NCI-H82 treated with DMSO at 0.1 percent for 48 hours (cell line): Measurements from ENCODE around the gene UPK3A.
"Not testable (repeated sequence)": the region's sequence is repeated elsewhere in the genome, so short reads cannot be mapped to it uniquely, and the experiment has no call there.

Experiments used
- DNase-seq: peaks from one replicate; lab custom pipeline; 2025; ENCODE audit not compliant: unreplicated experiment; lab: John Stamatoyannopoulos, UW

UPK3A gene

DNA sequence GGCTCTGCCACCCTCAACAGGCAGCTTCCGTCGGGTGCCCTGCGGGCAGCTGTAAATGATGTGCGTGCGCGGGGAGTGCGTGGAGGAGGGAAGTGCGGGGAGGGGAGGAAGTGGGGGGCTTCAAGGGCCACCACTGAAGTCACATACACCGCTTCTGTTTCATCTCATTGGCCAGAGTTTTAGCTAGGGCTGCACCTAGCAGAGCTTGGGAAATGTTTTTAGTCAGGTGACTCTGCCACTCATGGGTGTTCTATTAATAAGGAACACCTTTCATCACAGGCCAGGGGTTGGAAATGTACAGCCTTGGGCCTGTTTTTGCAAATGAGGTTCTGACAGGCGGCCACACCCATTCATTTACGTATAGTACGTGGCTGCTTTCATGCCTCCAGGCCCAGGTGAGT, 39.6 kb downstream of the UPK3A start:
- DNase-seq, result no peak

DNA sequence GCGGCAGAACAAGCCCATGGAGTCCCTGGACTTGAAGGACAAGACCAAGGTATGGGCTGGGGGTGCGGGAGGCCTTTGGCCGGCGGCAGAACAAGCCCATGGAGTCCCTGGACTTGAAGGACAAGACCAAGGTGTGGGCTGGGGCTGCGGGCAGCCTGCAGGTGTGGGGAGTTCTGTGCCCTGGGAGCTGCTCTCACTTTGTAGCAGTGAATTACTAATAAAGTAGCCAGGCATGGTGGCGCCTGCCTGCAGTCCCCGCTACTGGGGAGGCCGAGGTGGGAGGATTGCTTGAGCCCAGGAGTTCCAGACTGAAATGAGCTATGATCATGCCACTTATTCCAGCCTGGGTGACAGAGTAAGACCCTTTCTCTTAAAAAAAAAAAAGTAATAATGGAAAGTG, 43.5 kb downstream of the UPK3A start:
- not testable (repeated sequence) for DNase-seq

DNA sequence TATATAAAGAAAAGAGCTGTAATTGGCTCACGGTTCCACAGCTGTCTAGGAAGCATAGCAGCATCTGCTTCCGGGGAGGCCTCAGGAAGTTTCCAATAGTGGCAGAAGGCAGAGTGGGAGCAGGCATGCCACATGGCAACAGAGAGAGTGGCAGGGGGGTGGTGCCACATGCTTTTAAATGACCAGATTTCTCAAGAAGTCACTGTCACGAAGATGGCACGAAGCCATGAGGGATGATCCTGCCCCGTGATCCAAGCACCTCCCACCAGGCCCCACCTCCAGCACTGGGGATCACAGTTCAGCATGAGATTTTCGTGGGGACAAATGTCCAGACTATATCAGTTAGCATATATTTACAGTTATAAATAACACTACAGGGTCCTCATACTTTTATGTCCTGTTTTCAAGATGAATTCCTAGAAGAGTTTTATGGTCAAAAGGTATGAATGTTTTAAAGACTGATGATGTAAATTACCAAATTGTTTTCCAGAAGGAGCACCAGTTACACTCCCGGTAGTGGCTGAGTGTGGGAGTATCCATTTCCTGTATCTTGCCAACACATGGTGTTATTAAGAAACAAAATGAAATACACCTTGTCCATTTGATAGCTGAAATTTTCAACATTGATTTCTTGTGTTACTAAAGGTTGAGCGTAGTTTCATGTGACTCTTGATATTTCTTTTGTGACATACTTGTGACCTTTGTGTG, 44.2 kb downstream of the UPK3A start:
- DNase-seq, result no peak

DNA sequence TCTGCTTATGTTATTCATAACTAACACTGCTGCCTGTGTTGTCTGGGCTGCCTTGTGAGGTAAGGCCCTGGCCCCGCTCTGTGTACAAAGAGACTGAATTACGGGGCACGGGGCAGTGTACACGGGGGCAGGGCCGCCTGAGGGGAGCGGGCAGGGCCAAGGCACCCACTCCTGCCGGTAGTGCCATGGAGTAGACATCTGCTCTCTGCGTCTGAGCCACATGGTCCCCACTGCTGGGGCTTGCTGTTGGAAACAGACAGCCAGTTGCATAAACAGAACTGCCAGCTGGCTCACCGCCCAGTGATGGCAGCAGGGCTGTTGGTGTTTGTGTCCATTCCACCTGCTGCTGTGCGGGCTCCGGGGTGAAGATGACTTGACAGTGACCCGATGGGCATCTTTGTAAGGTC, 44.8 kb downstream of the UPK3A start:
- no peak for DNase-seq

DNA sequence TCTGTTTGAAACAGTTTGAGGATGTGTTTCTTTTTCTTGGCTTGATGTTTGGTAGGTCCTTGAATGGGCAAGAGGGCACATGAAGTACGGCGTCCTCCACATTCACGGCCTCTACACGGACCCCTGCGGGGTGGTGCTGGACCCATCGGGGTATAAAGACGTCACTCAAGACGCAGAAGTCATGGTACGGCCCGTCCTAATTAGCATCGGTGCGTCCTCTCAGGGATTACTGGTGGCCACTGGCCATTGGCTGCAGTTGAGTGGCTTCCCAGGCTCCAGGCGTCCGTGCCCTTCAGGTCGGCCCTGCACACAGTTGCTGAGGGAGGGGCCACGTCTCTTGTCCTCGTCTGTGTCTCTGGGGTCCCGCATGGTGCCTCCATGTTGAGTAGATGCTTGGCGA, 45.8 kb downstream of the UPK3A start:
- DNase-seq, result no peak

DNA sequence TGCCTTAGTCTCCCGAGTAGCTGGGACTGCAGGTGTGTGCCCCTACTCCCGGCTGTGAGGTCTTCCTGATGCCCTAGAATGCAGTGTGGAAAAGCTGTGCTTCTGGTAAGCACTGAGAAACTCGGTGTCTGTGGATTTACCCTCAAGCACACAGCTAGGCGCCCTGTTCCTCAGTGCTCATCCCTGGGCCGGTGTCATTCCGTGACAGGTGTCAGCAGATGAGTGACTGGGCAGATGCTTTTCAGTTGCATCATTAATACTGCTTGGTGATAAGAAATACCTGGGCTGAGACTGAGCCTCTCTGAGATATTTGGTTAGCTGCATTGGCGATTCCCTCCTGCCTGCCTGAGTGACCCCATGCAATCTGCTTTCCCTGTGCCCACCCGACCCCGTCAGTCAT, 46.7 kb downstream of the UPK3A start:
- DNase-seq, result no peak

DNA sequence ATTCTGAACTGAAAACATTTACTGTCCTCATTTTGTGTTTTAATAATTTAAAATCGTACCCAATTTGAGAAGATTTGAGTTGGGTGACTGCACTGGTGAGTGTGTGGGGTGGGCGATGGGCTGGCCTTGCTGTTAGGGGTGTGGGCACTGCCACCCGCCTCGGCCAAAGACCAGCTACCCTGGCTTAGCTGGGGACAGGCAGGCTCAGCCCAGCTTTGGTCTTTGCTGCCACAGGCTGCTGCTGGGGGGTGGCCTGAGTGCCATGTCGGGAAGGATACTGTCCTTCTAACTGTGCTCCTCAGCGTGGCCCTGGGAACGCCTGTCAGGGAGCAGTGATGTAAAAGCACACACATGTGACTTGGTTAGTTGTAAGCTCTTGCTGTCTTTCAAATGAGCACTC, 47.3 kb downstream of the UPK3A start:
- DNase-seq, result no peak

DNA sequence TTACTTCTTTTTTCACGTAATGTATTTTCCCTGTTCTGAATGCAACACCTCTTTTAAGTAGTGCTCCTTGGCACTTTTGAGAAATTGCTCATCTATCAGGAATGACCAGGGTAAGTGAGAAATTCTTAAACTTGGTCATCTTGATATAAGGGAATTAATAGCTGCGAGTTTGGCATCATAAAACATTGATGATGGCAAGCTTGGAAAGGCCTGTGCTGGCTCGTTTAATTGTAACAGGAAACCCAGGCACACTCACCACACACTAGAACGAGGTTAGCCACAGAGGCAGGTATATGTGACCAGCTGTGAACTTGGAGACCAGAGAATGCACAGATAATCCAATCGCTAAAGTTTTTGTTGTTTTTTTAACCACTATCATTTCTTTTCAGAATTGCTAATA, 49.3 kb downstream of the UPK3A start:
- no peak for DNase-seq

DNA sequence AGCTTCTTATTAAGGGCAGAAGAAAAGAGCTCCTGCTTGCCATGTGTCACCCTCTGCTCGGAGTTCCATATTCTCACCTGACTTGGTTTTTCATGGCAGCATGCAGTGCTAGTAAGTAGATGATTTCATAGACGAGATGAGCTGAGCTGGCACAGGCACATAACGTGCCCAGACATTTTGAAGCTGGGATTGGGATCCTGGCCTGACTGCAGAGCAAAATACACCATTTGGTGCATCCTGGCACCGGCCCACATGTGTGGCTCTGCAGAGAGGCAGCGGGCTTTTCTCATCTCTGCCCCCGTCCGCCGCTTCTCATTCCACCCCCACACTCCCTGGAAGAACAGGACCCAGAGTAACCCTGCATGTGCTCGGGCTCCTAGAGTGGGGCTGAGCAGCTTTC, 49.8 kb downstream of the UPK3A start:
- DNase-seq, result no peak

DNA sequence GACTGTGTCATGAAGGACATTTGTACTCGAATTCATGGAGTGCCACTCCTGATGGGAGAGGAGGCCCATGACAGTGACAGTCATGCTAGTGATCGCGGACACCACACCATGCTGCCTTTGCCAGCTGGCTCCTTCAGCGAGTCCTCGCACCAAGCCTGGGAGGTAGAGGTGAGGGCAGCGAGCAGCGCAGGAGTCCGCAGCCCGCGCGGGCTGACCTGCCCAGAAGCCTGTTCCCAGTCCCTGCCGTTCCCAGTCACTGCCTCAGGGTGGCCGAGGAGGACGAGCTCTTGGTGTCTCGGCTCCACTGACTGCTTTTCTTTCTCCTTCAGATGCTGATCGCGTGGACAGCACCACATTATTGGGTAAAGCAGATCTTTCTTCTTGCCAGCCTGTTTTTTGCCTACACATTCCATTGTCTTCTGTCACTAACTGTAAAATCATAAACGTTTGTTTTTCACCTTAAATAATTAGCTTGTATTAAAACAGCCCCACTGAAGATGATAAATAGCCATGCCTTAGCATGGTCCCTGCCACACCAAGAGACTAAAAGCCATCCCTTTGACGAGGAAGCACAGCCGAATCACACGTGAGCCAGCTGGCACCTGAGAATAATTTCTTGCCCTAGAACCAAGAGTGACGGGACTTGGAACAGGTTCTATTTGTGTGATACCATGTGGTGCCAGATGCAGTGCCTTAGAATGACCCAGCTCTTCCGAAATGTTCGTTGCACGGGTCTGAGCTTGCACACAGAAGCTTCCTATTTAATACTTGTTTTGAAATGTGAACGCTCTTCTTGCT, 50.5 kb downstream of the UPK3A start:
- DNase-seq, result no peak

DNA sequence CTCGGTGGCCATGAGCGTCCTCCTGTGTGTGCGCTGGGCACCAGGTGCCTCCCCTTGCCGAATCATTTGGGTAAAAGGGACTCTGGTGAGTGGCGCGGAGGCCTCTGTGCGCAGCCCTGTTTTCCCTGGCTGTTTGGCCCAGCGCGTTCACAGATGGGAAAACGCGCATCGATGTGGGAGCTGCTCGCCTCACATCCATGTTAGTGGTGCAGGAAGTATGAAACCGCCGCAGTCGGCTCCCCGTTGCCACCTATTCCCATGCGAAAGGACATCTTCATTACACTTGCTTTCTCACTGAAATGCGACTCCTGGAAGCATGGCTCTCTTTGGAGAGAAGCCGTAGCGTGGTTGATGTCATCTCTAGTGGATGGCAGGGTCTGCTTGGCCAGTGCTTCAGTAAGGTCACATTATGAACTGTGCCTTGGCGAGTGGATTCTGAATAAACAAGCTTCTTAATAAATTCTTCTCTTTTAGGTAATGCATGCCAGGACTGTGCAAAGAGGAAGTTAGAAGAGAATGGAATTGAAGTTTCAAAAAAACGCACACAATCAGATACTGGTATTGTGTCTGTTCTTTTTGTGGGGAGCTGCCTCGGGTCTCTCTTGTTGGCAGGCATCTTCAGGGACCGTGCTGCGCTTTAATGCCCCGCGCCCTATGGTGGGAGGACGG, 51.2 kb downstream of the UPK3A start:
- no peak for DNase-seq

DNA sequence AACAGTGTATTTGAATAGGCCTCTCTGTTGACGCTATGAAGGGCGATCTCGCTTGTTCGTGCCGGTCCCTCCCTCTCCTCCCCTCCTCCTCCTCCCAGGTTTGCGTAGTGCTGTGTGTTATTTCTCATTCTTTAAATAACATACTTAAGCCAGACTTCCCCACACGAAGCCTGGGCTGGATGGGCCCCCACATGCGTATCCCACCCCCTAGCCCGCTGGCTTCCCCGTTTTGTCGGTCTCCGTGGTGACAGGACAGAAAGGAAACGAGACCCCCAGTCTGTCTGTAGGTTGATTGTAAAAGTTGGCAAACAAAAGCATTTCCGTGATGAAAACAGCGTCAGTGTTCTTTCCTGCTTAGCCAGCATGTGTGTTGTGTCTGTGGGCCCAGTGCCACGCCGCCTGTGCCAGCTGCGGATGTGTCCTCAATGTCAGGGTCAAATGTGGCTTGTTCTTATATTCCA, 52.3 kb downstream of the UPK3A start:
- no peak for DNase-seq

DNA sequence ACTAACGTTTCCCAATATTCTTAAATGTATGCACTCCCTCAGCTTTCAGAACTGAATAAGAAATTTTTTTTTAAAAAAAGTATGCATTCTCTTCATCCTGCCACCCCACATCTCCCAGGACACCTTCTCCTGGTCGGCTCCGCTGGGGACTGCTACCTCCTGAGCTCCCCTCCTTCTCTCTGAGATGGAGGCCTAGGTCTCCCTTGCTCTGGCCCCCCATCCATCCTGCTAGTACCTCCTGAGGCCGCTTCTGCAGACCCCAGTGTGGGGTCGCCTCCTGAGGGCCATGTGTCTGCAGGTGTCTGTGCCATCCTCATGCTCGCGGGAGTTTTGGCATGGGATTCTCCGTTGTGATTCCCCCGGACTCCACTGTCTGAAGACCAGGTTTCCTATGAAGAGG, 52.8 kb downstream of the UPK3A start:
- no peak for DNase-seq

DNA sequence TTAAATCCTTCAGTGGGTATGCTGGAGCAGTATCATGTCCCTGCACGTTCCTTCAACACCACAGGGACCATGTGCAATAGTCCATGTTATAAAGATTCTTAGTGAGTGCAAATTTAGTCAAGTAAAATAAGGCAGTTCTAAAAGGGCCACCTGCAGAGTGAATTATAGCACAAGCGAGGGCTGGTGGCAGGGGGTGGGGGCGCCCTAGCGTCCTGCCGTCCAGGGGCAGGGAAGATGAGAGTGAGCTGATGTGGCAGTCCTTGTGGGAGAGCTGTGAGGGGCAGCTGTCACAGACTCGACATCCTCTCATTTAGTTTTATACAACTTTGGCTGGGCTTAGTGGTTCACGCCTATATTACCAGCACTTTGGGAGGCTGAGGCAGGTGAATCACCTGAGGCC, 54.0 kb downstream of the UPK3A start:
- DNase-seq, result no peak

DNA sequence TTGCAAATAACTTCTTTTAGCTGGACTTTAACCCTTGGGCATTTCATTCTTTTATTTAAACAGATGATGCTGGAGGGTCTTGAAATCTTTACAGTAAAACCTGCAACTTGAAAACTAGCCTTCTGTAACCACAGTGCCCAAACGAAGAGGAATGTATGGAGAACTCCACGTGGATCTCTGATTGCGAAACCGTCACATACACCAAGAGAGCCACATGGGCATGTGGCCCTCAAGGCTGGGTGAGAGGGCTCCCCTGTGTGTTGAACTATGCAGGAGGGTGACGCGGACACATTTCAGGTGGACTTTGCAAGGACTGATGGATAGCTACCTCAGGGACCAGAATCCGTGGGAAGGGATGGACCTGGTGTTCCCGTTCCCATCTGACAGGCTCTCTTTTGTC, 55.6 kb downstream of the UPK3A start:
- no peak for DNase-seq

DNA sequence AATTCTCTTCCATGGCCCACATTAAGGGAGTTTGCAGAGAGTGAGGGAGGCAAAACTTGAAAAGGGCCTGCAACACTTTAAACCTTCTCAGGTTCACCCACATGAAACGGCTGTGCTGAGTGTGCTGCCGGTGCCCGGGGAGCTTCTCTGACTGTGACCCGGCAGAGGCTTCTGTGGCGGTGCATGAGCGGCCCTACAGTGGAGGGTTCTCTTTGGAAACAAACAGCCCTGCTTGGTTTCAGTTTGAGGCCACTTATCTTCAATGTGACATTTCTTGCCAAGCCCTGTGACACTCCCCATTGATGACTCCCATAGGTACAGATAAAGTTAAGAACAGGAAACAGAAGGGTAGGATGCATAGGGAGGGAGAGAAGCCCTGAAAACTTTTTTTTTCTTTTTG, 56.7 kb downstream of the UPK3A start:
- no peak for DNase-seq

DNA sequence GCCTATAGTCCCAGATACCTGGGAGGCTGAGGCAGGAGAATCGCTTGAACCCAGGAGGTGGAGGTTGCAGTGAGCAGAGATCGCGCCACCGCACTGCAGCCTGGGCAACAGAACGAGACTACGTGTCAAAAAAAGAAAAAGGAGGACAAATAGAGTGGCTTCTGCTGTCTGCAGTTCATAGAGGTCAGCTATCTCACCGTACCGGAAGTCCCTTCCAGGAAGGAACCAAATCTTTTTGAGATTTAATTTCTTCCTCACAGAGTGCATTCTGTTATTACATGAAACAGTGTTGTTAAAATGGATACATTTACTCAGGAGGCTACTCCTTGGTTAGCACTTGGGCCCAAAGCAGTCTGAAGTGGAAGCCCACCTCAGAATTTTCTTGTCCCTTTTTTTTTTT, 58.4 kb downstream of the UPK3A start:
- DNase-seq, result no peak

DNA sequence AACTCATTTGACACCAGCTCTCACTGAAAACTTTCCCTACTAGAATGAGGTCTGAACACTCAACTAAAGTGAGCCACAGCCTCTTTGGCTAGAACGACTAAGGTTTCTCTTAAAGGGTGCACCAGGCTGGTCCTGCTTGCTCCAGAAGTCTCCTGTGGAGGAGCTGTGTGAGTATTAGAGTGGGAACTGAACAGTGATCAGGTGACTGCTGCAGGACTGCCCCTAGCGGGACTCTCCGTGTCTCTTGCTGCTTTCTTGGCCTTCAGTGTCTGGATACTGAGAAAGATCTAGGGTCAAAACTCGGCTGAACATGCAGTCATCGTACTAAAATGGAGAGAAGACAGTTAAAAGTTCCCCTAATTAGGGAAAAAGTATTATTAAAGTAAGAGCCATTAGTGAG, 59.6 kb downstream of the UPK3A start:
- no peak for DNase-seq
